H7 (cell line): ENCODE results near the gene GTF3C4. TPM values are rescaled to one million over a fixed set of nuclear protein-coding genes. Genes with fewer than 3 reads are reported as not detected.

Experiments
- DNase-seq: peaks from one replicate; pipeline ENCODE4 v3.0.0; 2012
- H3K27me3 ChIP-seq: 2 replicates; pipeline ENCODE4 v1.6.0; 2011; ENCODE audit warnings: mild to moderate bottlenecking, low read length; ENCODE audit not compliant: control insufficient read depth, insufficient read depth
- H3K36me3 ChIP-seq: replicated peaks from 2 replicates; pipeline ENCODE4 v1.5.1; 2011; ENCODE audit warnings: low read length; ENCODE audit not compliant: control insufficient read depth, insufficient read depth
- H3K4me3 ChIP-seq: 2 replicates; pipeline ENCODE4 v1.5.1; 2011; ENCODE audit warnings: low read depth, mild to moderate bottlenecking, control low read depth, low read length, moderate library complexity; ENCODE audit not compliant: insufficient read depth
- total RNA-seq: library from RNA; depleted of rRNA; stranded (reverse); fragments of >200 nt; shearing (Covaris generic); gene quantifications from 2 replicates; pipeline ENCODE4 v1.2.3, GENCODE V29; 2014; rRNA removed

The GTF3C4 gene, protein sequence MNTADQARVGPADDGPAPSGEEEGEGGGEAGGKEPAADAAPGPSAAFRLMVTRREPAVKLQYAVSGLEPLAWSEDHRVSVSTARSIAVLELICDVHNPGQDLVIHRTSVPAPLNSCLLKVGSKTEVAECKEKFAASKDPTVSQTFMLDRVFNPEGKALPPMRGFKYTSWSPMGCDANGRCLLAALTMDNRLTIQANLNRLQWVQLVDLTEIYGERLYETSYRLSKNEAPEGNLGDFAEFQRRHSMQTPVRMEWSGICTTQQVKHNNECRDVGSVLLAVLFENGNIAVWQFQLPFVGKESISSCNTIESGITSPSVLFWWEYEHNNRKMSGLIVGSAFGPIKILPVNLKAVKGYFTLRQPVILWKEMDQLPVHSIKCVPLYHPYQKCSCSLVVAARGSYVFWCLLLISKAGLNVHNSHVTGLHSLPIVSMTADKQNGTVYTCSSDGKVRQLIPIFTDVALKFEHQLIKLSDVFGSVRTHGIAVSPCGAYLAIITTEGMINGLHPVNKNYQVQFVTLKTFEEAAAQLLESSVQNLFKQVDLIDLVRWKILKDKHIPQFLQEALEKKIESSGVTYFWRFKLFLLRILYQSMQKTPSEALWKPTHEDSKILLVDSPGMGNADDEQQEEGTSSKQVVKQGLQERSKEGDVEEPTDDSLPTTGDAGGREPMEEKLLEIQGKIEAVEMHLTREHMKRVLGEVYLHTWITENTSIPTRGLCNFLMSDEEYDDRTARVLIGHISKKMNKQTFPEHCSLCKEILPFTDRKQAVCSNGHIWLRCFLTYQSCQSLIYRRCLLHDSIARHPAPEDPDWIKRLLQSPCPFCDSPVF
- 24.9 and 29.5 TPM in 2 replicates for total RNA-seq

DNA sequence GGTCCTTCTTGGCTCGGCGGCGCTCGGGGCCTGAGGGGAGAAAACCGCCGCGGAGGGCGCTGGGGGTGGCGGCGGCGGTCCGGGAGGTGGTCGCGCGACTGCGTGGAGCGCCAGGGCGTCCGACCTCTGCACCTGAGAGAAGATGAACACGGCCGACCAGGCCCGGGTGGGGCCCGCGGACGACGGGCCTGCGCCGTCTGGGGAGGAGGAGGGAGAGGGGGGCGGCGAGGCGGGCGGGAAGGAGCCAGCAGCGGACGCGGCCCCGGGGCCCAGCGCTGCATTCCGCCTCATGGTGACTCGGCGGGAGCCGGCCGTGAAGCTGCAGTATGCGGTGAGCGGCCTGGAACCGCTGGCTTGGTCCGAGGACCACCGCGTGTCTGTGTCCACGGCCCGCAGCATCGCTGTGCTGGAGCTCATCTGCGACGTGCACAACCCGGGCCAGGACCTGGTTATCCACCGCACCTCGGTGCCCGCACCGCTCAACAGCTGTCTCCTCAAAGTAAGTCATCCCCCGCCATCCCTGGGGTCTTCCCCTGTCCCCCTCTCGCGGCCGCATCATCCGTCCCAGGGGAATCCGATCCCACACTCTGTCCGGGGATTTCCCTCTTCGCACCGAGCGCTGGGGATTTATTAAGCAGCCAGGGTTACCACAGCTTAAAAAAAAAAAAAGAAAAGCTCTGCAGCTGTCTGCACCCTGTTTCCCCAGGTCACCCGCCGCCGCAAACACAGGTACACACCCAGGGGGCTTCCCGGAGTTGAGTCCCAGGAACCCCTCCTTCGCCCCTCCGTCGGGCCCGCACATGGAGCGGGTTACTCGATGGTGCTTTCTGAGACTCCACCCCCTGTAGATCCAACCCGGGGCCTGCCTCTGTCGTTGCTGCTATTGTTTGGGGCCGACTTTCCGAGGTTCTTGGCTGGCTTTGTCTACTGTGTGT, at the start of gene GTF3C4:
TSS of gene GTF3C4 (plus strand) at position 8 of the 935 bp plus-strand sequence. CDS start at position 143, 135 bp downstream.
- H3K27me3 ChIP-seq, result no peaks in the 10 kb centered on the region
- DNase-seq, result peak; percentile 94
- H3K4me3 ChIP-seq, result peak within 1 kb of the TSS; percentile 99
- no peaks in the 10 kb centered on the region for H3K36me3 ChIP-seq

DNA sequence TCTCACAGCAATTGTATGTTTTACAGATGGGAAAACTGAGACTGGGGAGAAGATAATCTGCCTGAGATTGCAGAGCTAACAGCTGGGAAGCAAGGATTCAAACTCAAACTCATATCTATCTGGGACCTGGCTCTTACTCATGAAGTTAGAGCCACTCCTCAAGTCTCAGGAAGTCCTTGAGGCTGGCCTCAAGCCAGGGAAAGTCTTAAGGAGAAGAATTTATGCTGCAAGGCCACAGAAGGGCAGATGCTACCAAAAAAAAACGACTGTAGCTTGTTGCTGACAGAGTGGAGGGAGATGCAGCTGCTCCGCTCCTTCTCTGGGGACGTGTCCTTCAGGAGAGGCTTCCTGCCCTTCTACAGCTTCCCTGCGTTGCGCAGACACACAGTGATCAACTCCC, 48.1 kb upstream of the GTF3C4 start:
- H3K36me3 ChIP-seq, result peaks cover 8% of the 10 kb centered on the region
- no peaks in the 10 kb centered on the region for H3K27me3 ChIP-seq
- no peak overlapping the region for H3K4me3 ChIP-seq
- DNase-seq, result no peak

DNA sequence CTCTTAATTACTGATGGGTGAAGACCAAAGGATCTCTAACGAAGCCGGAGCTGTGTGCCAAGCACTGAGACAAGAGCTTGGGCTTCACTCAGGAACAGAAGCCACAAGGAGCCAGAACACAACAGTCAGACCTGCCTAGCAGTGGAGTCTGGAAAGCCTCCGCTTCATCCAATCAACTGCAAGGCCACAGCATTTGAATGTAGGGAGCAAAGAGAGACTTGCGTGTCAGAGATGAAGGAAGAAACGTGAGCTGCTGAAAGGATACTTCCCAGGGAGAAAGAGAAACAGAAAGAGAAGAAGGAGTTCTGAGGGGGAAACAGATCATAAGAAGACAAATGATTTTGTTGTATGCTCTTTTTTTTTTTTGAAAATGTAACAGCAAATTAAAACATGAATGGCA, 44.0 kb upstream of the GTF3C4 start:
- H3K27me3 ChIP-seq, result no peaks in the 10 kb centered on the region
- DNase-seq, result no peak
- H3K36me3 ChIP-seq, result peaks cover 15% of the 10 kb centered on the region
- no peak overlapping the region for H3K4me3 ChIP-seq

DNA sequence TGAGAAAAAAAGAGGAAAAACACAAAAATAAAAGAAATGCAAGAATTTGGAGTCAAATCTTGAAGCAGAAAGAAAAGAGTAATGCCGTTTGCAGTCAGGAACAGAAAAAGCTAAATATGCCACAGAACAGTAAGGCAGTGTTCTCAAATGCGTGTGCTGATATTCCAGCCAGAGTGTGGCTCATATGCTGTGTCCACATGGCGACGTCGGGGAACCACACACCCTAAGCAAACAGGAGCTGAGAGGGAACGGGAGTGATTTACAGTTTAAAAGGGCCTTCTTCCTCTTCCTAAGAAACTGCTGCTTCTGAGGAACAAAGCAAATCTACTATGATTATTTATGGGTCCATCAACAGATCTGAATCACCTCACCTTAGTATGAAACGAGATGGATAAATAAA, 43.2 kb upstream of the GTF3C4 start:
- Histone ChIP-seq H3K36me3 (peaks cover 15% of the 10 kb centered on the region), H3K4me3 (no peak overlapping the region), H3K27me3 (no peaks in the 10 kb centered on the region)
- DNase-seq, result no peak

DNA sequence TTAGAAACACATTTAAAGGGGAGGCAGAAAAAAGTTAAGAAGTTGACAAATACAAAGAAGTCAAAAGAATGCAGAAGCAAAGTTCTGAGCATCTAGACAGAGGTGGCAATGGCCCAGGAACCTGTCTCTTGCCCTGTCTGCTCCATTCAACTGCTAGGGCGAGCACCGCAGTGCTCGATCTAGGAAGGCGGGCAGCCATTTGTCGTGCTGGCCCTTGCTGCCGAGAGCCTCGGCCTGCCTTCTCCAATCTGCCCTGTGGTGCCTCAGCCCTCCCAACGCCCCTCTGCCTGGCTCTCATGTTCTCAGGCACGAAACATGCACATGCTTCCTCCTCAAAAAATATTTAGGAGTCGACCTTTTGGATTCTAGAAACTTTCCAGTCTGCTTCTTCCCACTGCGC, 42.7 kb upstream of the GTF3C4 start:
- no peaks in the 10 kb centered on the region for H3K27me3 ChIP-seq
- H3K4me3 ChIP-seq, result no peak overlapping the region
- DNase-seq, result no peak
- peaks cover 13% of the 10 kb centered on the region for H3K36me3 ChIP-seq

DNA sequence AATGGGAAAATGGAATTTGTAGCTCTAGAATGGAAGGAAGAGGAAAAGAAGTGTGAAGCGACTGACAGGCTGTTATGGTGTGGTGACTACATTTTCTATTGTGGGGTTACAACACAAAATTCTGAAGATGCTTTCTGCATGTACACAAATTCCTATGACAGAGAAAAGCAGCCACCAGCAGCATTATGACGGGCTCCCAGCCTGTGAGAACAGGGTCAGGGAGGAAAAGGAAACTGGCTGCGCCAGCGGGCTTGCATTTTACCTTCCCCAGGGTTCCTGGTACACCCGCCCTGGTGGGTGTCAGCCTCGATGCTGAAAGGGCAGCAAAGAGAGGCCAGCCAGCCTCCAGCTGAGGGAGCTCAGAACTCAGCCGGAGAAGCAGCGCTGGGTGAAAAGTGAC, 41.5 kb upstream of the GTF3C4 start:
- no peak overlapping the region for H3K4me3 ChIP-seq
- H3K27me3 ChIP-seq, result no peaks in the 10 kb centered on the region
- DNase-seq, result no peak
- peaks cover 11% of the 10 kb centered on the region for H3K36me3 ChIP-seq

DNA sequence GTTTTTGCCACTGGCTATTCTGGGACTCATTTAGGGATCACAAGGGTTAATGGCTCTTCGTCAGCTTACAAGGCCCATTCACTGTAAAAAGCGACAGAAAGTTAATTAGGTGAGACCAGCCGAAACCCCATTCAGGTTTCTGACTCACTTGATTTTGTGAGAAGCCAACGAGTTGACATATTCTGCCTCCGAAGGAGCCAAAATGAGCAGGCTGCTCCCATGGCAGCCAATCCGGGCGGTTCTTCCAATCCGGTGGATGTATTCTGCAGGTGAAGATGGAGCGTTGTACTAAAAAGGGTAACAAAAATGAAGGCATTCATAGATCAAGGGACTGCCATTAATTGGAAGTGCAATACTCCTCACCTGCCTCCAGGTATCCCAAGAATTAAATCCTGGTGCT, 40.1 kb upstream of the GTF3C4 start:
- Histone ChIP-seq H3K36me3 (peaks cover 11% of the 10 kb centered on the region), H3K27me3 (no peaks in the 10 kb centered on the region), H3K4me3 (no peak overlapping the region)
- DNase-seq, result no peak

DNA sequence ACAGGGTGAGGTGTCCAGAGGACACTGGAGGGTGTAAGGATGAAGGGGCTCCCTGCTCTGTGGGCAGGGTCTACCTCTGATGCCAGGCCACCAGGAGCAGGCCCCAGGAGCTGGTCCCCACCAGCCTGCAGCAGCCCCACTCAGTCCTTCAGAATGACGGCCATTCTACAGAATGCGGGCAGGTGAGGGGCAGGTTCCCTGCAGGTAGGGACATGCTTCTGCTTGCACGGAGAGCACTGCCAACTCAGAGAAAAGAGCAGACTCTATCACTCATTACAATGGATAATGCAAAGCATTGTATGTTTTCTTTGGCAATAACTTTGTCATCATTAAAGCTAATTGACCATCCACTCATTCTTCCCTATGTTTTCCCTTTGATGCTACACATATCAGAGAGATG, 39.5 kb upstream of the GTF3C4 start:
- no peaks in the 10 kb centered on the region for H3K27me3 ChIP-seq
- DNase-seq, result no peak
- H3K4me3 ChIP-seq, result no peak overlapping the region
- peaks cover 11% of the 10 kb centered on the region for H3K36me3 ChIP-seq

DNA sequence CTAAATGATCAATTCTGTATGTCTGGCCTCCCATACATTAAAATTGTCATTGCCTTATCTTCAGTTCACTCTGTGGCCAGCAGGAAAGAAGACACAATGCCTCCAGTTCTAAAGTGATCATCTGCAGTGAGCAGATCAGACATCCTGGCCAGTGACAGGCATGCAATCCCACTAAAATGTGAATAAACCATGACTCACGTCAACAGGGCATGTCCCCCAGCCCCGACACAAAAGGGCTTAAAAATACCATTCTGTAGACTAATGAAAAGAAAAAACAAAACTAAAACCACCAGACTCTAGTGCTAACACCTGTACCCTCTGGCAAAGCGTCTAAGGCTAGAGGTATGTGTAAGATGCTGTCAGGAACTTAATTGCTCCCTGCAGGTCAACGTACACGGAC, 39.0 kb upstream of the GTF3C4 start:
- peaks cover 11% of the 10 kb centered on the region for H3K36me3 ChIP-seq
- no peaks in the 10 kb centered on the region for H3K27me3 ChIP-seq
- H3K4me3 ChIP-seq, result no peak overlapping the region
- no peak for DNase-seq

DNA sequence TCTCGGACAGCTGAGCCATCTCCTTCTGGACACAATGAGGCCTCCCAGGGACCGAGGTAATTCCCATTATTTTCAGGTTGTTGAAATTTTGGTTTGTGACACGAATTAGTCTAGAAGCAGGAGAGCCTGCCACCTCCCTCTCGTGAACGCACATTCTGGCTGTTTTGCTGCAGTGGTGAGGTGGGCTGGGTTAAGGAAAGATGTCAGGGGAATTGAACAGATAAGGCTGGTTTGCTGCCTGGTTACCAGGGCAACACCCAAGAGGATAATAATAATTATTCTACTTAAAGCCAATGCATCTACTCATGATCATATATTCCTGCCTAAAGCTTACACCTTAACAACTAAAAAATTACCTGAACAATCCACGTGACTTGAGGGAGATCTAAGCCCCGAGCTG, 38.6 kb upstream of the GTF3C4 start:
- peaks cover 11% of the 10 kb centered on the region for H3K36me3 ChIP-seq
- DNase-seq, result no peak
- no peaks in the 10 kb centered on the region for H3K27me3 ChIP-seq
- no peak overlapping the region for H3K4me3 ChIP-seq

DNA sequence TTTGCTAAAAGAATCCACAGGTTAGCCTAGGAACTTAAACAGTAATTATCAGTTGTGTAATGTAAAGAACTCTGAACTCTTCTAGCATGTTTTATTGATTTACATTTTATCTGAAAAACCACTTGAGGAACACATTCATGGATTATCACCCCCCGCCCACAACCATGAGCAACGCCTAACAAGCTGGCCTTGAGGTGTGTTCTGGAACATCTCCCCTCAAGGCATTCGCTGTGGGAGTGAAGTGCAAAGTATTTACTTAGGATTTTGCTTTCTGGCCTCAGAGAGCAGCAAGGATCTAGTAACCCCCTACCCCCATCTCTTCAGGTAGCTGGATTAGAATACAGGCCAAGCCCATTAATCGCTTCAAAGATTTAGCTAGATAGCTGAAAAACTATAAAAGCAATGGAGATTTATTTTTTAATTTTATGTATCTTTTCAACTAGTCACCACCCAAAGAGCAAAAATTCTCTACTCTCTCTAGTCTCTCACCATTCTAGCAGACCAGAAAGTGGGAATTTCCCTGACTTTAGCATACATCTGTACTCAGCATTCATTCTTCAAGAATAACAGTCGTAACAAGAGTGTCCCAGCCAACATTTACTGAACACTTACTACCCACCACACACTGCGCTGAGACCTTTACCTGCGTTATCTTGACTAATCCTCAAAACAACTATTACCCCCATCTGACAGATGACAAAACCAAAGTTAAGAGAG, 37.7 kb upstream of the GTF3C4 start:
- H3K4me3 ChIP-seq, result no peak overlapping the region
- DNase-seq, result no peak
- no peaks in the 10 kb centered on the region for H3K27me3 ChIP-seq
- H3K36me3 ChIP-seq, result peaks cover 10% of the 10 kb centered on the region

DNA sequence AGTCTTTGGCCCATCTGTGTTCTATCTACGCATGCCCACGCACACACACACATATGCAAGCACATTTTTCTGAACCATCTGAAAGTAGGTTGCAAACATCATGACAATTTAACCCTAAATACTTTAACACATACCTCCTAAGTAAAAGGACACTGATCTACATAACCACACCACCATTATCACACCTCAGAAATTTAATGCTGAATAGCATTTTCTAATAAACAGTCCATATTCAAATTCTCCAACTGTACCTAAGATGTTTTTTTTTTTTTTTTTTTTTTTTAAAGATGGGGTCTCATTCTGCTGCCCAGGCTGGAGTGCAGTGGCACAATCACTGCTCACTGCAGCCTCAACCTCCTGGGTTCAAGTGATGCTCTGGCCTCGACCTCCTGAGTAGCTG, 35.9 kb upstream of the GTF3C4 start:
- Histone ChIP-seq H3K4me3 (no peak overlapping the region), H3K27me3 (no peaks in the 10 kb centered on the region), H3K36me3 (peaks cover 8% of the 10 kb centered on the region)
- no peak for DNase-seq

DNA sequence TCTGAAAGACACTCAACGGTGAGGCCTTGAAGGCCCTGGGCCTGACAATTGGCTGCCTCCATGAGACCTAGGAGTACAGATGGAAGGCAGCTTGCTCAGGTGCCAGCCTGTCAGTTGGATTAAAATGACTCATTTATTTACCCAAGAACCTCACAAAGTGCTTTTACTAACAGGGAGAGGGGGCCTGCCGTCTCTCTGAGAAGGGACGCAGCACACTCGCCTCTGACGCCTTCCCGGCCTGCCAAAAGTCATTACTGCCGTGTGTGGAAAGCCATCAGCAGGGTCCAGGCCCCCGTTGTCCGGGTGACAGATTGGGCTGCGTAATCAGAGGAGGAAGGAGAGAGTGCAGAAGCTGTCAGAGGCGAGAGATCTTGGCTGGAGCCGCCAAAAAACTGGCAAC, 32.9 kb upstream of the GTF3C4 start:
- Histone ChIP-seq H3K36me3 (peaks cover 2% of the 10 kb centered on the region), H3K27me3 (no peaks in the 10 kb centered on the region), H3K4me3 (no peak overlapping the region)
- no peak for DNase-seq

DNA sequence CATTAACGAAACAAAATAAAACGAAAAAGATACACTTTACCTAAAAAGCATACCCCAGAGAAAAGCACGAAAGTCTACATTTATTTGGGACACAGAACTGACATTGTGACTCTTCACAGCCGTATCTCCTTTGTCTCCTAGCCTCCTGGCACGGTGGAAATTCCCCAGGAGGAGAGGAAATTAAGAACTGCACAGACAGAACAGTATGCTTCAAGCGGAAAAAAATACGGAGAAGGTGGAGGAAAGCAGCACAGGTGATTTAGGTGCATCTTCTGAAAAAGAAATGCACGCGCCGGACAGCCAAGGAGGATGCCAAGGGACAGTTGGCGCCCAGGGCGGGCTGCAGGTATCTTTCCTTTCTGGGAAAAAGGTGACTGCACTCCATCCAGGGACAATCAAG, 32.5 kb upstream of the GTF3C4 start:
- Histone ChIP-seq H3K36me3 (peaks cover 2% of the 10 kb centered on the region), H3K4me3 (no peak overlapping the region), H3K27me3 (no peaks in the 10 kb centered on the region)
- no peak for DNase-seq
